HG02642 (cell line): ENCODE data around the gene TNFSF10.
"Not testable (repeated sequence)": the region's sequence is repeated elsewhere in the genome, so short reads cannot be mapped to it uniquely, and the experiment has no call there.

Experiments used
- ATAC-seq: cut with Tn5 transposase; IDR thresholded peaks from one replicate; pipeline ENCODE4 v1.9.1; 2021; ENCODE audit warnings: mild to moderate bottlenecking; ENCODE audit not compliant: unreplicated experiment, poor library complexity

TNFSF10 gene

DNA sequence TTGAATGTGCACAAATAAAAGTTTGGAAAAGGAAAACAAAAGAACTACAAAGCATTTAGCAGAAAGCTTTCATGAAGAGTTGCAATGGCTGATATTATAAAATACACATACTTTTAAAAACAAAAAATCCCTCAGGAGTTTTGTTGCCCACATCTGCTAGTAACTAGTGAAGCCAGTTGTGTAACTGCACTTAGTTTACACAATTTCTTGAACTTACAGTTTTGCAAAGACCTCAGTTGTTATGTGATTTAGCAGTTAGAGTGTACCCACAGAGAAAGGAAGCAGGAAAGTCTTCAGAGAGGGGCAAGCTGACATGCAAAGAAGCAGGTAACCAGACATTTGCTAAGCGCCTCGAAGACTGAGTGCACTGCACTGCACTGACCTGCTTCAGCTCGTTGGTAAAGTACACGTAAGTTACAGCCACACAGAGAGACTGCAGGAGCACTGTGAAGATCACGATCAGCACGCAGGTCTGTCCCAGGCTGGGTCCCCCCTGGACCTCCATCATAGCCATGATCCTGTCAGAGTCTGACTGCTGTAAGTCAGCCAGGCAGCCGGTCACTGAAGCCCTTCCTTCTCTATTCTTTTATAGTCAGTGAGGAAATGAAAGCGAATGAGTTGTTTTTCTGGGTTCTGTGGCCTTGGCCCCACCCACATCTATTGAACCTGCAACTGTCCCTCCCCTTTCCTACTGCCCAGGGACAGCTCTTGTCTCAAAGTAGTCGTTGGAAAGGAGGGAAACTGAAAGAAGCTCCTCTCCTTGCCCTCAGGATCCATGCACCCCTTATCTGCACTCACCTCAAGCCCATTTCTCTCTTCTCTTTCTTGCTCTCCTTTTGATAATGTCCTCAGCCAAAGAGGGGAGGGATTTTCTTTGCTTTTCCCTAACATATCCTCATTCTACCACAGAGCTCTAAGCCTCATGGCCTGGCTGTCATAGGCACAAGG is at the start of gene TNFSF10:
TSS of gene TNFSF10 (minus strand) at position 560 of the 948 bp plus-strand sequence. CDS start at position 514, 46 bp downstream.
- ATAC-seq: peak; percentile 88

DNA sequence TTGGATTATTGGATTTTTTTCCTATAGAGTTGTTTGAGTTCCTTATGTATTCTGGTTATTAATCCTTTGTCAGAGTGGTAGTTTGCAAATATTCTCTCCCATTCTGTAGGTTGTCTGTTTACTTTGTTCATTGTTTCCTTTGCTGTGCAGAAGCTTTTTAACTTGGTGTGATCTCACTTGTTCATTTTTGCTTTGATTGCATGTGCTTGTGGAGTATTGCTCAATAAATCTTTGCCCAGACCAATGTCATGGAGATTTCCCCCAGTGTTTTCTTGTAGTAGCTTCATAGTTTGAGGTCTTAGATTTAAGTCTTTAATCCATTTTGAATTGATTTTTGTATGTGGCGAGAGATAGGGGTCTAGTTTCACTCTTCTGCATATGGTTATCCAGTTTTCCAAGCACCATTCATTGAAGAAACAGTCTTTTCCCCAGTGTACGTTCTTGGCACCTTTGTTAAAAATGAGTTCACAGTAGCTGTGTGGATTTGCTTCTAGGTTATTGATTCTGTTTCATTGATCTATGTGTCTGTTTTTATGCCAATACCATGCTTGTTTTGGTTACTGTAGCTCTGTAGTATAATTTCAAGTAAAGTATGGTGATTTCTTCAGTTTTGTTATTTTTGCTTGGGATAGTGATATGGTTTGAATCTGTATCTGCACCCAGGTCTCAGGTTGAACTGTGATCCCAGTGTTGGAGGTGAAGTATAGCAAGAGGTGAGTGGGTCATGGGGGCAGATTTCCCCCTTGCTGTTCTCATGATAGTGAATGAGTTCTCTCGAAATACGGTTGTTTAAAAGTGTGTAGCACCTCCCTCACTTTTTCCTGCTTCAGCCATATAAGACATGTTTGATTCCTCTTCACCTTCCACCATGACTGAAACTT is 46.1 kb upstream of the TNFSF10 start:
- no peak for ATAC-seq

DNA sequence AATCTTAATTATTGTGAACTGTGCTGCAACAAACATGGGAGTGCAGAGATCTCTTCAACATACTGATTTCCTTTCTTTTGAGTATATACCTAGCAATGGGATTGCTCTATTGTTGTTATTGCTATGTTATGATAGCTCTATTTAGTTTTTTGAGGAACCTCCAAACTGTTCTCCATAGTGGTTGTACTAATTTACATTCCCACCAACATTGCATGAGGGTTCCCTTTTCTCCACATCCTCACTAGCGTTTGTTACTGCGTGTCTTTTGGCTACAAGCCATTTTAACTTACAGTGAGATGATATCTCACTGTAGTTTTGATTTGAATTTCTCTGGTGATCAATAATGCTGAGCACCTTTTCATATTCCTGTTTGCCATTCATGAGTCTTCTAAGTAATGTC is 45.5 kb upstream of the TNFSF10 start:
- ATAC-seq: no peak

DNA sequence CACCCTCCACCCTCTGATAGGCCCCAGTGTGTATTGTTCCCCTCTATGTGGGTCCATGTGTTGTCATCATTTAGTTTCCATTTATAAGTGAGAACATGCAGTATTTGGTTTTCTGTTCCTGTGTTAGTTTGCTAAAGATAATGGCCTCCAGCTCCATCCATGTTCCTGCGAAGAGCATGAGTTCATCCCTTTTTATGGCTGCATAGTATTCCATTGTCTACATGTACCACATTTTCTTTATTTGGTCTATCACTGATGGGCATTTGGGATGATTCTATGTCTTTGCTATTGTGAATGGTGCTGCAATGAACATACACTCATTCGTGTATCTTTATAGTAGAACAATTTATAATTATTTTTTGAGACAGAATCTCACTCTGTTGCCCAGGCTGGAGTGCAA is 43.6 kb upstream of the TNFSF10 start:
- ATAC-seq: not testable (repeated sequence)

DNA sequence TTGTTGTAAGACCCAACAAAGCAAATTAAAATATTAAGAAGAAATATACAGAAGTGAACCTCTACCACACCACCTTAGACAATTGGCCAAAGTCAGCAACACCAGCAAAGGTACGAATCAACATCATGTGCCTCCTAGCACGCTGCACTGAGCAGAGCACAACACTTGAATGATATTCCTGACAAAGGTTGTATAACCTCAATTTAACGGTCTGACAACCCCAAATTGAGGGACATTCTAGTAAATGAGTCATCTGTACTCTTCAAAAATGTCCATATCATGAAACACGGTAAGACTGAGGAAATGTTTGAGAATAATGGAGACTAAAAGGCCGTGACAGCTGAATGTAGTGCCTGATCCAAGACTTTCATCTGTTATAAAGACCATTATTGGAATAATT is 41.3 kb upstream of the TNFSF10 start:
- ATAC-seq: no peak

DNA sequence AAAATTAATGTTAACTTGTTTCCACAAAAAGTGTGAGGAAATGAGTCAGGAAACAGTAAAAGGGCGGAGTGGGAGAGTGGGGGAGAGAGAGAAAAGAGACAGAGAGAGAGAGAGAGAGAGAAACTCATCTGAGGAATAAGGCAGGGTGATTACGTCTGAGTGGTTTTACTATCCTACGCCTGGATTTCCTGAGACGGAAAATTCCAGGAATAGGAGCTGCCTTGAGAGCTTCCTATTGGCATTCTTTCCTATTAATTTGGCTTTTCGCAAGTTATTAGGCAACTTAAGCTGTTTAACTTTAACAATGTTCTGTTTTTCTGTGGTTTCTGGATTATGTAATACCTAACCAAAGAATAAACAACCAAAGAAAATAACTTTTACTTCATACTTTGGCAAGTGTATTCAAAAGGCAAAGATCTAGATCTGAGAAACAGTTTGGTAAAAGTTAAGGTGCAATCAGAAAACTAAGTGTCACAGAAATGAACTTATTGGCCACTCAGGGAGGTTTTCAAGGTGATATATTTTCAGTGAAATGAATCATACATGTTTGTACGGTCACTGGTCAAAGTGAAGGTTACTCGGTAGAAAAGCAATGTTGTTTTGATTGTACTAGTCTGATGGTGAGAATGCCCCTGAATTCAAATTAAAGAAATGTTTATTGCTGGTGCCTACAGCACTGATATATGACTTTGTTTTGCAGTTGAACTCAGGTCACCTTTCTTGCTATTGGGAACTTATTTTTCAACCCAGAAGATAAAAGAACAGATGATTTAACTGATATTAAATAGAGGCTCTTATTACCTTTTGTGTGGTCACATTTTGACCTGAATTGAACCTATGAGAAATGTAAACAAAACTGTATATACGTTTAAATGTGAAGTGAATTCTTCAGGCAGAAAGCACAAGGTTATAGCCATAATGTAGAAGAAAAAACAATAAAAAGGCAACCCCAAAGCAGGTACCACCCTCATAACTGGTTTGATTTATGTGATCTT is 39.9 kb upstream of the TNFSF10 start:
- ATAC-seq: peak; percentile 71

DNA sequence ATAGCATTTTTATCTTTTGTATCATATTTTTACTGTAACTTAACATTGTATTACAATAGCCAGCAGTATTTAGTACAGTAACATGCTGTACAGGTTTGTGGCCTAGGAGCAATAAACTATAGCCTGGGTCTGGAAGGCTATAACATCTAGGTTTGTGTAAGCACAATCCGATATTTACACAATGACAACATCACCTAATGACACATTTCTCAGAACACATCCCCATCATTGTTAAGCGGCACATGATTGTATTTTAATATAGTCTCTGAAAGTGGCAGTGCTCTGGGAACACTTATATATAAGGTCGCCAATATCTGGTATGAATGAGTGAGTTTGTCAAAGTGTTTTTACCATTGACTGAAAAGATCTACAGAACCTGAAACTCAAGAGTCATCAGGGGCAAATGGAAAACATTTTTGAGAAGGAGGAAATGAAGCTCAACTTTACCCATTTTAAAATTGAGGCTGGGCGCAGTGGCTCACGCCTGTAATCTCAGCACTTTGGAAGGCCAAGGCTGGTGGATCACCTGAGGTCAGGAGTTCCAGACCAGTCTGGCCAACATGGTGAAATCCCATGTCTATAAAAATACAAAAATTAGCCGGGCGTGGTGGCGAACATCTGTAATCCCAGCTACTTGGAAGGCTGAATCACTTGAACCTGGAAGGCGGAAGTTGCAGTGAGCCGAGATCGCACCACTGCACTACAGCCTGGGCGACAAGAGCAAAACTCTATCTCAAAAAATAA is 38.8 kb upstream of the TNFSF10 start:
- no peak for ATAC-seq

DNA sequence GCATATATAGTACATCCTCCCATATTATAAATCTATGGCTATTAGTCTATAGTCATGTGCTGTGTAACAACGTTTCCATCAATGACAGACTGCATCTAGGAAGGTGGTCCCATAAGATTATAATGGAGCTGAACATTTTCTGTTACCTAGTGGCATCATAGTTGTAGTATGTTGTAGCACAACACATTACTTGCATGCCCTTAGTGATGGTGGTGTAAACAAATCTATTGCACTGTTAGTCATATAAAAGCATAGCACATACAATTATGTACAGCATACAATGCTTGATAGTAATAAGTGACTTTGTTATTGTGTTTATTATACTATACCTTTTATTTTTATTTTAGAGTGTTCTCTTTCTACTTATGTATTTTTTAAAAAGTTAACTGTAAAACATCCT is 37.4 kb upstream of the TNFSF10 start:
- ATAC-seq: no peak

DNA sequence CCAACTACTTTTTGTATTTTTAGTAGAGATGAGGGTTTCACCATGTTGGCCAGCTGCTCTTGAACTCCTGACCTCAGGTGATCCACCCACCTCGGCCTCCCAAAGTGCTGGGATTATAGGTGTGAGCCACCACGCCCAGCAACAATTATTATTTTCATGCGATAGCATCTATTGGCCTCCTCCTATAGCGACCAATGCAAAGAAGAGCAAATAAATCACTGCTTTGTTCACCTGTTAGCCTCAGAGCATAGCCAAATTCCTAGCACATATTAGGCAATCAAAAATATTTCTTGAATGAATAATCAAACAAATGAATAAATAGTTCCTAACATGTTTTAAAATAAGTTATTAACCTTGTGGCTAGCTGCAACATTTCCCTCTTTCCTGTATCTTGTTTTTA is 36.8 kb upstream of the TNFSF10 start:
- no peak for ATAC-seq

DNA sequence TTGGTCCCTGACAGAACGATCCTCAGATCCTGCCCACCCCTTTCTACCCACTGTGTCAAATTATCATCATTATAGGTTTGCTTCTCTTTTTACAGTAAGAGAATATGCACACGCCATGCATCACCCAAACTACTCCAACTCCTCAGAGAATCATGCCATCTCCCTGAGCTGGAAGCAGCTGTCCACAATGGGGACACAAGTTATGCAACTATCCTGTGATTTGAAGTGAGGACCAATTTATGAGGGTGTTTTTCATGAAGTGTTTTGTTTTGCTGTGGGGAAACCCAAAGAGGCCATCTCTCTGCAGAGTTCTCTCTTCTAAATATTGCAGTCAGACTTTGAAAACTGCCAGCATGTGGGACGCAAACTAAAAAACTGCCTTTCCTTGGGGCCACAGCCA is 35.8 kb upstream of the TNFSF10 start:
- ATAC-seq: no peak

DNA sequence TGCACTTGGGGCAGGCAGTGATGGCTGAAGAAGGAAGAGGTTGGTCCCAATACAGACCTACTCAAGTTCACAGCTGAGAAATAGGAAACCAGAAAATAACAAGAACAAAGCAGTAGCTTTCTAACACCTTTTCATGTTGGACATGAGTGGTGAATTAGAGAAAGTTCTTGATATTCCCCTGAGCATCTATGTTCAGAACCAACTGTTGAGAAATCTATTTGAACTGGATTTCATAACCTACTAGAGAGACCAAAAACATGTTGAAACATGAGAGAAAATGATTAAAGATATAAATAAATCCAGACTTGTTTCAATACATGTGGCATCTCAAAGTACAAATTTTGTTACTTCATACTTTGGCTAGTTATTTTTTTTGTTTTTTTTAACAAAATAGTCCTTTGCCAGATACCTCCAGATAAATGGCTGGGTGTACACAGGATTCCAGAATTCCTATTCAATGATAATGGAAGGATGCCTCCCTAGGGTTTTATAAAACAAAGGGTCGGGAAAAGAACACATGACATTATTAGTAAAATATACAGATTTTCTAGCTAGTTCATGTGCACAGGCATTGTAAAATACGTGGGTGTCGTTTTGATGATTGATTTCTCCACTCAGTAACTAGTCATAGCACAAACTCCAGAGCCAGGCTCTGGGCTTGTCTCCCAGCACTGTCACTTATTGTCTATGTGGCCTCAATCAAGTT is 34.4 kb upstream of the TNFSF10 start:
- no peak for ATAC-seq

DNA sequence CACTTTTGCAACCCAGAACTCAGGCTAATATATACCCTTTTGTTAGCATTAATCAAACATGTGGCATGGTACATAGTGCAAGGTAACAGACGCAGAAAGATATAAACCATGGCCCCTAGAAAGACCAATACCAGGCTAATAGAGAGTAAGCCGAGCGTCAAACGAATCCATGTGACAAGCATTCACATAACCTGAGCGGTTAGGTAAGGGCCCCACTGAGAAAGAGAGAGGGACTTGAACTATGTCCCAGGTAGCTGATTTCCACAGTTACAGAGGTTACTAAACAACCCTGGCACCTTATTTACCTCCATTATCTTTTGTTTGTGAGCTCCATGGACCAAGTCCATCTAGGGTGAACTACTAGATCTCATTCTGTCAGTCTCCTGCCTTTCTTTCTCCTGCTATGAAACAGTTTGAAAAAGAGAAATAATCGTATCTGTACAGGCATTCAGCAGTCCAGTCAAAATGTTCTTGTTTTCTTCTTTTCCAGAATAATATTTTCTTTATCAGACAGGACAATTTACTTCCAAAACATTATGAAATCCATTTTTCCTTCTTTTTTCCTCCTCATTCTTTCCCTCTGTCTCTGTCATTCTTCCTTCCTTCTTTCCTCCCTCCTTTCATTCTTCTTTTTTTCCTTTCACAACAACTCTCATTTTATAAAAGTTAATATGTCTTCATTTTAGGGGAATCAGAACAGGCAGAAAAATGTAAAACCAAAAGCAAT is 30.5 kb upstream of the TNFSF10 start:
- ATAC-seq: no peak

DNA sequence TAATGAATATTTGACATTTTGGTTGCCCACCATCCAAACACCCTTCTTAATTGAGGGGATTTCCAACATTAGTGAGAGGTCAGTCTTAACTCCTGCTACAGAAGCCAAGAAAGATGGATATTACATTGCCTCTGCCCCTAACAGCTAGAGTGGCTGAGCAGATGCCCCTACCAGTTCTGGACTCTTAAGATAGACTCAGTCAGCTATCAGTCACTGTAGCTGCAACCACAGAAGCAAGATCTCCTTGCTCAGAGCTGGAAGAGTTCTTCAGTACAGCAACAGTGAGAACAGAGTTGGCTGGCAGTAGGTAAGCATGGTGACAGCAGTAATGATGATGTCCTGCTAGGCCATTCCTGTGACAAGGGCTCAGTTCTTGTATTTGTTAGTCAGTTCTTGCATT is 29.4 kb upstream of the TNFSF10 start:
- no peak for ATAC-seq

DNA sequence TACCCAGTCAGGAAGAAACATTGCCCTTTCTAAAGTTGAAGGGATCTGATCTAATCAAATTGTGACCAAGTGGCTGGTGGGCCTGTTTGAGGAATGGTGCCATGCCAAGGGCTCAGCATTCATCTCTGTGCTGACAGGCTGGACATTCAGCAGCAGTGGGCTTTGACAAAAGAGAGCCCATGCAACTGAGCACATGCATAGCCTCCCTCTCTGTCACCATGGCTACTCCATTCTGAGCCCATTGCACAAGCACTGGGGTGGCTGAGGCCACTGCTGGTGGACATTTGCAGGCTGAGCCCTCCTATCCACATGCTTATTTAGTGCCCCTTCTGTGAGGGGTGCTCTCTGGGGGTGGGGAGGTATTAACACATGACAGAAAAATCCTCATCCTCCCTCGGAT is 28.6 kb upstream of the TNFSF10 start:
- ATAC-seq: no peak

DNA sequence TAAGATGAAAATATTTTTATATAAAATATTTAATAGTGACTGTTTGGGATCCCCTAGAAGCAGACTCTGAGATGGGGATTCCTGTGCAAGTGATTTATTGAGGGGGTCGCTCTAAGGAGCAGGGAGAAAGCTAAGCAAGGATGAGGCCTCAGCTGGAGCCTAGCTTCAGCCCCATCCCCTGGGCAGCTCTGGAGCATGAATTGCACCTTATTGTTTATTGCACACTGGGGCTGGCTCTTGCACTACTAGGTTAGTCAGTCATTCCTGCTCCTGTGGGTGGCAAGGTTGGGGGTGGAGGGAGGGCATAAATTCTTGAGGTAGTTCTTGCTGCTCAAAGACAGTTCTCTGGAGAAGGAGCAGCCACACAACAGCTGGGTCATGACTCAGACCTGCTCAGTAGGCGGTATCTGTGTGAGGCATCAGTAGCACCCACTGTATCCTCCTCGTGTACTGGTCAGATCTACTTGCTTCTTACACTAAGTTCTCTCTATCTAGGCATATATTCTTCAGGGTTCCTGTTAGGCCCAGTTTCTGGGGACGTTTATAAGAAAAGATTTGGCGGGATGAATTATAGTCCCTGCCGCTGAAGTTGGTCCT is 27.2 kb upstream of the TNFSF10 start:
- ATAC-seq: peak; percentile 76

DNA sequence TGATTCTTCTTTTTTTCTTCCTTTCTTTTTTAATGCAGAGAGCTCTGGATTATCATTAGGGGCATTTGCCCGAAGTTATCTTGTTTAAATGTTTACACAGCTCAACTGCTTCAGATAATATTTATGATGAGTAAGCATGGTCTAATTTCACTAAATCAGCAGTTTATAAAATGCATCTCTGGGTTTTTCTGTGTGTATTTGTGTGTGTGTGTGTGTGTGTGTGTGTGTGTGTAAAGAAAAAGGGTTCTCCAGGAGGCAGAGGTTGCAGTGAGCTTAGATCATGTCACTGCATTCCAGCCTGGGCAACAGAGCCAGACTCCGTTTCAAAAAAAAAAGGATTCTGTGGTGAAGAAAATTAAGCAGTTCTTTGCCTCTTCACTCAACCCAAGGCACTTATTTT is 25.9 kb upstream of the TNFSF10 start:
- ATAC-seq: no peak

DNA sequence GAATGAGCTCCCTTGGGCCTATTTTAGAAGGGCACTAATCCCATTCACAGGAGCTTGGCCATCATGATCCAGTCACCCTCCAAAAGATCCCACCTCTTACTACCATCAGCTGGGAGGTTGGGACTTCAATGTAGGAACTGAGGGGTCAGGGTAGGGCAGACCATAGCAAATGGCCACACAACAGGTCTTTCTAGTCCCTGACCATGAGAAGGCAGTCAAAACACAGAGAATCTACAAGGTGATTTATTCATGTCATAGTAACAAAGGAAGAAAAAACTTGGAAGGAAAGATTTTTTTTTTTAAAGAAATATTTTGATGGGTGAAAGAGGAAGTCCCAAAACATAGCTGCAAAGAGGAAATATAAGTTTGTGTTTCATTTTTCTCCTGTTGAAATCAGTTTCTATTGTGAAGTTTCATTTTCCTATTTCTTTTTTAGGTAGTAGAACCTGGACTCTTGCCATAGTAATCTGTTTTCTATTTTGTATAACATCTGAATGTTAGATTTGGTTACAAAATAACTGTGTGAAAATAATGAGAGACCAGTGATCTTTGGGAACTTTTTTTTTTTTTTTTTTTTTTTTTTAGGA is 23.5 kb upstream of the TNFSF10 start:
- peak; percentile 40 for ATAC-seq
